Uterus (tissue), 2 donors: ENCODE measurements around the gene FAM89B.

Experiments used
- POLR2A ChIP-seq, 2 donors: fragments of 450-650 bp; IDR thresholded peaks; one replicate each; pipeline ENCODE4 v1.6.1; 2016; ENCODE audit warnings: antibody characterized with exemption in 2 of 2, mild to moderate bottlenecking in 1 of 2, moderate library complexity in 1 of 2
- TF ChIP-seq, protein P1 (sequence below), 4 experiments: fragments of 200-600 bp in 2 of 4; fragments of 450-650 bp in 2 of 4; sonication (generic) in 2 of 4; IDR thresholded peaks; one replicate each; pipeline ENCODE4 v1.5.1; 2016 to 2019; ENCODE audit warnings: antibody characterized with exemption in 4 of 4, mild to moderate bottlenecking in 2 of 4, moderate library complexity in 1 of 4

DNA sequence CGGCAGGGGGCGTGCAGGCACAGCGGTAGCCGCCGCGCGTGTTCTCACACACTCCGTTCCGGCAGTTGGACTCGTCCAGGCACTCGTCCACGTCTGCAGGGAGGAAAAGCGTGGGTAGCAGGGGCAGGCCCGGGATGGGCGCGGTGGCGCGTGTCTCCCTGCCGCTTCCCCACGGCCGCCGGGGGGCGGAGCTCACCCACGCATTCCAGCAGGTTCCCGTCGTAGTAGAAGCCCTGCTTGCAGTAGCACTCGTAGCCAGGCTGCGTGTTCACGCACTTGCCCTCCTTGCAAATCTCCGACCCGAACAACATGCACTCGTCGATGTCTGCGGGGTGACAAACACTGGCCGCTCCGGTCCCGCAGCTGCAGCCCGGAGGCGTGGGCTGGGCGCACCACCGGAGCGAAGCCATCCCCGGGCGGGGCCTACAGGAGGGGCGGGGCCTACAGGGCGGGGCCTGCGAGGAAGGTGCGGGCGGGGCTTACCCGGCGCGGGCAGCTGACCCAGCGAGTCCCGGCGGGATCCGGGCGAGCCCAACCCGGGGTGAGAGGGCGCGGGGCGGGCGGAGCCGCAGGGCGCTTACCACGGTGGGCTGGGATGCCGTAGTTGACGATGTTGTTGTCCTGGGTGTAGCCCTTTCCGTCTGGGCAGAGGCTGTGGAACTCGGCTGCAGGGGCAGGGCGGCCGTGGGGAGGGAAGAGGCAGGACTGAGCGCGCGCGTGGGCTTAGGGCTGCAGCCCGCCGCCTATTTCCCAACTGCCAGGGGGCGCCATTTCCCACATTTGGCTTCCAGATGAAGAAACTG lies 31.8 kb upstream of the FAM89B start:
- TF ChIP-seq, protein P1, sequence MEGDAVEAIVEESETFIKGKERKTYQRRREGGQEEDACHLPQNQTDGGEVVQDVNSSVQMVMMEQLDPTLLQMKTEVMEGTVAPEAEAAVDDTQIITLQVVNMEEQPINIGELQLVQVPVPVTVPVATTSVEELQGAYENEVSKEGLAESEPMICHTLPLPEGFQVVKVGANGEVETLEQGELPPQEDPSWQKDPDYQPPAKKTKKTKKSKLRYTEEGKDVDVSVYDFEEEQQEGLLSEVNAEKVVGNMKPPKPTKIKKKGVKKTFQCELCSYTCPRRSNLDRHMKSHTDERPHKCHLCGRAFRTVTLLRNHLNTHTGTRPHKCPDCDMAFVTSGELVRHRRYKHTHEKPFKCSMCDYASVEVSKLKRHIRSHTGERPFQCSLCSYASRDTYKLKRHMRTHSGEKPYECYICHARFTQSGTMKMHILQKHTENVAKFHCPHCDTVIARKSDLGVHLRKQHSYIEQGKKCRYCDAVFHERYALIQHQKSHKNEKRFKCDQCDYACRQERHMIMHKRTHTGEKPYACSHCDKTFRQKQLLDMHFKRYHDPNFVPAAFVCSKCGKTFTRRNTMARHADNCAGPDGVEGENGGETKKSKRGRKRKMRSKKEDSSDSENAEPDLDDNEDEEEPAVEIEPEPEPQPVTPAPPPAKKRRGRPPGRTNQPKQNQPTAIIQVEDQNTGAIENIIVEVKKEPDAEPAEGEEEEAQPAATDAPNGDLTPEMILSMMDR (IDR thresholded peaks at IDR 0.05), result peak; percentile 88 to 96 (median 94)
- TF ChIP-seq POLR2A (IDR thresholded peaks at IDR 0.05), result peak; percentile 25 to 41
